H1 (cell line): ENCODE measurements around the gene TRIM73. TPM values are rescaled to one million over a fixed set of nuclear protein-coding genes. Genes with fewer than 3 reads are reported as not detected.
"Not testable (repeated sequence)": the region's sequence is repeated elsewhere in the genome, so short reads cannot be mapped to it uniquely, and the experiment has no call there.

Experiments used
- CTCF ChIA-PET: fragments of 300-600 bp; sonication (Branson Sonifier 250); formaldehyde crosslinking; loops from one replicate; lab custom pipeline; 2021; ENCODE audit not compliant: partially characterized antibody; lab: Charles Lee
- POLR2A ChIA-PET: fragments of 300-600 bp; sonication (Branson Sonifier 250); formaldehyde crosslinking; loops from one replicate; lab custom pipeline; 2021; ENCODE audit warnings: inconsistent platforms; ENCODE audit not compliant: partially characterized antibody; lab: Charles Lee
- DNase-seq, 2 experiments: peaks; one replicate each; pipeline versions ENCODE4 v3.0.0 to v3.0.0-alpha.2; 2010 to 2022; ENCODE audit warnings: low spot score in 2 of 2, low read depth in 1 of 2, mixed read lengths in 1 of 2
- FAIRE-seq: peaks from 2 replicates; lab custom pipeline; 2011; peaks lifted over from hg19 to GRCh38; lab: Jason Lieb, UNC
- H2AFZ ChIP-seq: 2 replicates; pipeline ENCODE4 v1.8.1; 2012; ENCODE audit warnings: low read length, inconsistent platforms
- H2AK5ac ChIP-seq: 2 replicates; pipeline ENCODE4 v1.6.1; 2013; ENCODE audit warnings: low read depth, low read length
- H2BK120ac ChIP-seq: replicated peaks from 2 replicates; pipeline ENCODE3; 2013; ENCODE audit warnings: low read depth, low read length, inconsistent platforms
- H2BK12ac ChIP-seq: 2 replicates; pipeline ENCODE4 v1.6.1; 2013; ENCODE audit warnings: low read depth, low read length
- H2BK15ac ChIP-seq: 2 replicates; pipeline ENCODE4 v1.6.1; 2013; ENCODE audit warnings: low read length
- H2BK20ac ChIP-seq: 2 replicates; pipeline ENCODE4 v1.6.1; 2013; ENCODE audit warnings: low read length
- H2BK5ac ChIP-seq: 2 replicates; pipeline ENCODE4 v1.6.1; 2013; ENCODE audit warnings: low read depth, low read length
- H3K14ac ChIP-seq: 2 replicates; pipeline ENCODE4 v1.6.1; 2013; ENCODE audit warnings: inconsistent platforms; ENCODE audit not compliant: insufficient read length
- H3K18ac ChIP-seq: 2 replicates; pipeline ENCODE4 v1.6.1; 2013; ENCODE audit warnings: low read length; ENCODE audit errors: extremely low read depth
- H3K23ac ChIP-seq: 2 replicates; pipeline ENCODE4 v1.6.1; 2013; ENCODE audit warnings: inconsistent platforms; ENCODE audit not compliant: insufficient read length
- H3K23me2 ChIP-seq: 2 replicates; pipeline ENCODE4 v1.6.1; 2013; ENCODE audit warnings: low read depth, low read length
- H3K27ac ChIP-seq: 2 replicates; pipeline ENCODE4 v1.6.1; 2011; ENCODE audit warnings: low read depth, low read length, inconsistent platforms
- H3K27me3 ChIP-seq, 4 experiments: replicated peaks in 1 of 4; 1 replicate in 1 of 4; 2 replicates in 3 of 4; pipeline versions ENCODE4 v1.6.1 to v1.8.1; 2011 to 2013; ENCODE audit warnings: low read length in 3 of 4, mild to moderate bottlenecking in 3 of 4, inconsistent platforms in 2 of 4, mixed read lengths in 2 of 4, moderate library complexity in 1 of 4; ENCODE audit not compliant: control insufficient read depth in 3 of 4, insufficient read depth in 3 of 4; ENCODE audit errors: extremely low read depth in 1 of 4
- H3K36me3 ChIP-seq, 4 experiments: 2 replicates each; pipeline versions ENCODE4 v1.6.1 to v1.8.1; 2011 to 2013; ENCODE audit warnings: mild to moderate bottlenecking in 4 of 4, low read length in 3 of 4, moderate library complexity in 2 of 4, control low read depth in 1 of 4, inconsistent platforms in 1 of 4; ENCODE audit not compliant: insufficient read depth in 4 of 4, control insufficient read depth in 2 of 4
- H3K4ac ChIP-seq: replicated peaks from 2 replicates; pipeline ENCODE3; 2013; ENCODE audit warnings: low read length, low read depth, mixed read lengths, inconsistent platforms; ENCODE audit not compliant: insufficient read length
- H3K4me1 ChIP-seq, 4 experiments: replicated peaks in 1 of 4; 1 replicate in 1 of 4; 2 replicates in 3 of 4; pipeline versions ENCODE4 v1.6.1 to v1.8.1; 2011 to 2013; ENCODE audit warnings: low read length in 3 of 4, inconsistent platforms in 2 of 4, mixed read lengths in 1 of 4; ENCODE audit not compliant: insufficient read depth in 4 of 4, control insufficient read depth in 3 of 4
- H3K4me2 ChIP-seq, 2 experiments: 2 replicates each; pipeline versions ENCODE4 v1.6.1 to v1.8.1; 2011 to 2013; ENCODE audit warnings: low read depth in 2 of 2, low read length in 2 of 2, control low read depth in 1 of 2, inconsistent platforms in 1 of 2, mild to moderate bottlenecking in 1 of 2; ENCODE audit not compliant: insufficient read depth in 1 of 2
- H3K4me3 ChIP-seq, 4 experiments: fragments of 200-600, 300-600 bp in 1 of 4; sonication (generic), shearing (Covaris generic), sonication (Bioruptor Twin) in 1 of 4; 2 replicates each; pipeline versions ENCODE4 v1.5.1 to v1.8.1; 2011 to 2016; ENCODE audit warnings: low read length in 4 of 4, low read depth in 3 of 4, control low read depth in 2 of 4, inconsistent platforms in 2 of 4, mild to moderate bottlenecking in 2 of 4, mixed read lengths in 1 of 4, moderate library complexity in 1 of 4; ENCODE audit not compliant: insufficient read depth in 2 of 4; ENCODE audit errors: extremely low read depth in 1 of 4
- H3K56ac ChIP-seq: replicated peaks from 2 replicates; pipeline ENCODE3; 2013; ENCODE audit warnings: low read depth, mild to moderate bottlenecking, mixed read lengths, low read length, inconsistent platforms; ENCODE audit not compliant: insufficient read length
- H3K79me1 ChIP-seq: 2 replicates; pipeline ENCODE4 v1.6.1; 2013; ENCODE audit warnings: low read depth, low read length, control low read depth
- H3K79me2 ChIP-seq, 2 experiments: 2 replicates each; pipeline versions ENCODE4 v1.6.1 to v1.8.1; 2012 to 2013; ENCODE audit warnings: low read length in 2 of 2, mild to moderate bottlenecking in 2 of 2, inconsistent platforms in 1 of 2; ENCODE audit not compliant: insufficient read depth in 2 of 2, control insufficient read depth in 1 of 2
- H3K9ac ChIP-seq, 4 experiments: replicated peaks in 1 of 4; 1 replicate in 1 of 4; 2 replicates in 3 of 4; pipeline versions ENCODE4 v1.6.1 to v1.8.1; 2011 to 2013; ENCODE audit warnings: low read depth in 3 of 4, low read length in 3 of 4, control low read depth in 2 of 4, mild to moderate bottlenecking in 2 of 4, moderate library complexity in 2 of 4, inconsistent platforms in 1 of 4; ENCODE audit errors: extremely low read depth in 1 of 4
- H3K9me3 ChIP-seq, 2 experiments: 2 replicates each; pipeline versions ENCODE4 v1.6.1 to v1.8.1; 2012 to 2013; ENCODE audit warnings: mild to moderate bottlenecking in 2 of 2, moderate library complexity in 2 of 2, control low read depth in 1 of 2, inconsistent platforms in 1 of 2, low read depth in 1 of 2, low read length in 1 of 2, mixed read lengths in 1 of 2; ENCODE audit not compliant: insufficient read depth in 2 of 2
- H4K20me1 ChIP-seq, 2 experiments: replicated peaks in 1 of 2; 2 replicates each; pipeline versions ENCODE3 to v1.8.1; 2011 to 2013; ENCODE audit warnings: inconsistent platforms in 2 of 2, low read length in 2 of 2, mild to moderate bottlenecking in 1 of 2; ENCODE audit not compliant: insufficient read depth in 2 of 2, control insufficient read depth in 1 of 2
- H4K5ac ChIP-seq: 2 replicates; pipeline ENCODE4 v1.6.1; 2013; ENCODE audit warnings: low read length, low read depth, mixed read lengths, inconsistent platforms; ENCODE audit not compliant: insufficient read length
- H4K8ac ChIP-seq: 2 replicates; pipeline ENCODE4 v1.8.0; 2013; ENCODE audit warnings: mild to moderate bottlenecking, moderate library complexity, low read length, inconsistent platforms; ENCODE audit not compliant: insufficient read depth; ENCODE audit errors: extremely low read depth
- H4K91ac ChIP-seq: replicated peaks from 2 replicates; pipeline ENCODE3; 2013; ENCODE audit warnings: low read length, mixed read lengths, inconsistent platforms; ENCODE audit not compliant: insufficient read length
- WGBS, 2 experiments: shearing (Covaris generic) in 1 of 2; methylation state at CpG; one replicate each; pipeline versions ENCODE4 v1.1.6 to v1.1.7; 2013 to 2015; ENCODE audit warnings: low lambda C conversion rate in 2 of 2, mixed read lengths in 2 of 2, inconsistent platforms in 1 of 2, low coverage in 1 of 2, missing lambda C conversion rate in 1 of 2; ENCODE audit not compliant: insufficient replicate concordance in 2 of 2, insufficient coverage in 1 of 2, insufficient read length in 1 of 2; ENCODE audit errors: extremely low coverage in 1 of 2, missing lambda C conversion rate in 1 of 2; 5-methylcytosine and 5-hydroxymethylcytosine counted together
- polyA plus RNA-seq, 7 experiments: library from polyadenylated mRNA; depleted of rRNA in 3 of 7; stranded (reverse) in 5 of 7; unstranded in 2 of 7; fragments of >200 nt in 5 of 7; fragments of 200-250 nt in 2 of 7; gene quantifications; 1 replicate in 5 of 7; 2 replicates in 1 of 7; 4 replicates in 1 of 7; pipeline versions ENCODE4 v1.2.1 to v1.2.3, GENCODE V29; 2011 to 2013; ENCODE audit warnings: missing spikeins in 2 of 7, mixed read lengths in 2 of 7
- total RNA-seq: library from RNA; stranded (reverse); fragmentation: NEBNext Ultra II Directional; extraction: Animal tissue kit (Norgen Biotek cat#: 25700); gene quantifications from 2 replicates; pipeline ENCODE4 v1.2.1, GENCODE V29; 2021

TRIM73 gene
- total and polyA plus RNA-seq, 2 of the 8 experiments (the other 6 are each of a cell fraction or from before 2014, with no cell fraction given): 0.73 to 1.0 TPM

GRCh38 chr7:75393194-75393593, 2.2 kb upstream of the TRIM73 start:
- H3K56ac ChIP-seq, H4K8ac ChIP-seq, H3K4me1 ChIP-seq, H2AFZ ChIP-seq, H2BK20ac ChIP-seq, CTCF ChIA-PET, H2BK5ac ChIP-seq, H3K27ac ChIP-seq, H4K20me1 ChIP-seq, FAIRE-seq, H2BK12ac ChIP-seq, H3K9ac ChIP-seq, H3K79me1 ChIP-seq, H3K4me2 ChIP-seq, H3K18ac ChIP-seq, H3K4me3 ChIP-seq, H4K91ac ChIP-seq, H3K9me3 ChIP-seq, POLR2A ChIA-PET, H3K23me2 ChIP-seq, H4K5ac ChIP-seq, H2BK15ac ChIP-seq, H2BK120ac ChIP-seq, H3K14ac ChIP-seq, H3K23ac ChIP-seq, H3K27me3 ChIP-seq, H3K79me2 ChIP-seq, H3K36me3 ChIP-seq, H3K4ac ChIP-seq, DNase-seq, H2AK5ac ChIP-seq: not testable (repeated sequence)
- WGBS, 2 experiments: no CpG with 5 or more reads among the region's 6 CpGs

GRCh38 chr7:75397865-75398264, 2.4 kb downstream of the TRIM73 start:
- H3K23ac ChIP-seq, H3K18ac ChIP-seq, H3K14ac ChIP-seq, H3K27ac ChIP-seq, CTCF ChIA-PET, H3K79me2 ChIP-seq, H4K5ac ChIP-seq, POLR2A ChIA-PET, H3K56ac ChIP-seq, H4K8ac ChIP-seq, FAIRE-seq, H2AK5ac ChIP-seq, H3K4me1 ChIP-seq, H3K9ac ChIP-seq, H3K27me3 ChIP-seq, H4K91ac ChIP-seq, H3K4me2 ChIP-seq, H2BK15ac ChIP-seq, H2BK5ac ChIP-seq, H3K4me3 ChIP-seq, H4K20me1 ChIP-seq, H3K4ac ChIP-seq, H3K36me3 ChIP-seq, DNase-seq, H3K9me3 ChIP-seq, H2BK120ac ChIP-seq, H2AFZ ChIP-seq, H3K79me1 ChIP-seq, H2BK12ac ChIP-seq, H2BK20ac ChIP-seq, H3K23me2 ChIP-seq: not testable (repeated sequence)
- no CpG with 5 or more reads among the region's 2 CpGs for WGBS, 2 experiments
